ENCODE measurements around the gene PHAF1.

- no peak for TF ChIP-seq EZH2 (IDR thresholded peaks at IDR 0.05)
- TF ChIP-seq POLR2AphosphoS5 (IDR thresholded peaks at IDR 0.05; ENCODE audit: borderline replicate concordance, low read depth, low read length), result no peak
These were observed 21.9 kb upstream of the PHAF1 start for GRCh38 chr16:67087803-67088202.
